MM.1S (cell line): ENCODE data around the gene ROBO2.

ENCODE experiments used
- EZH2 ChIP-seq: fragments of 300-600 bp; sonication (generic); optimal IDR thresholded peaks from 2 replicates; pipeline ENCODE3; 2017; ENCODE audit warnings: low read depth, mild to moderate bottlenecking, antibody characterized with exemption, low read length, mixed read lengths
- EZH2phosphoT487 ChIP-seq: fragments of 300-600 bp; sonication (generic); IDR thresholded peaks from 2 replicates; pipeline ENCODE4 v1.6.1; 2018; ENCODE audit warnings: antibody characterized with exemption, low read length
- TF ChIP-seq, protein P1 (sequence below): fragments of 300-600 bp; sonication (generic); IDR thresholded peaks from 2 replicates; pipeline ENCODE4 v1.5.1; 2016; ENCODE audit warnings: antibody characterized with exemption, low read length, mixed read lengths

DNA sequence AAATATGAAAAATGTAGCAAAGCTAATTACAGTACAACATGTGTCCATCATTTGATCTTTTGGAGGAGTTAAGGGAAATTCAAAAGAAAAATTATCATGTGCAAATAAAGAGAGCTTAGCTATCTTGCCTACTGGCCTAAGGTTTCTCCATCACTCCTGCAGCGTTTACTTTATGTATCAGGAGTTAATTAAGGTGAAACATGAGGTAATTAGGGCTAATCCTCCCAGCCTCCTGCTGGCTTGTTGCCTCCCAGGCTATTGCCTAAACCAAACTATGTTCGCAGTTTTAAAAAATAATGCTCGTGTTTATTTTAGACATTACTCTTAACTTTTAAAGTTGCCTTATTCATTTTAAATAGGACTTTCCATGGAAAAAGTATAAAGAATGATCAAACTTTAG, 367.5 kb downstream of the ROBO2 start:
- TF ChIP-seq, protein P1, sequence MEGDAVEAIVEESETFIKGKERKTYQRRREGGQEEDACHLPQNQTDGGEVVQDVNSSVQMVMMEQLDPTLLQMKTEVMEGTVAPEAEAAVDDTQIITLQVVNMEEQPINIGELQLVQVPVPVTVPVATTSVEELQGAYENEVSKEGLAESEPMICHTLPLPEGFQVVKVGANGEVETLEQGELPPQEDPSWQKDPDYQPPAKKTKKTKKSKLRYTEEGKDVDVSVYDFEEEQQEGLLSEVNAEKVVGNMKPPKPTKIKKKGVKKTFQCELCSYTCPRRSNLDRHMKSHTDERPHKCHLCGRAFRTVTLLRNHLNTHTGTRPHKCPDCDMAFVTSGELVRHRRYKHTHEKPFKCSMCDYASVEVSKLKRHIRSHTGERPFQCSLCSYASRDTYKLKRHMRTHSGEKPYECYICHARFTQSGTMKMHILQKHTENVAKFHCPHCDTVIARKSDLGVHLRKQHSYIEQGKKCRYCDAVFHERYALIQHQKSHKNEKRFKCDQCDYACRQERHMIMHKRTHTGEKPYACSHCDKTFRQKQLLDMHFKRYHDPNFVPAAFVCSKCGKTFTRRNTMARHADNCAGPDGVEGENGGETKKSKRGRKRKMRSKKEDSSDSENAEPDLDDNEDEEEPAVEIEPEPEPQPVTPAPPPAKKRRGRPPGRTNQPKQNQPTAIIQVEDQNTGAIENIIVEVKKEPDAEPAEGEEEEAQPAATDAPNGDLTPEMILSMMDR = no peak
- TF ChIP-seq EZH2 (no peak), EZH2phosphoT487 (no peak)
